Stimulated activated CD4-positive, alpha-beta T cell treated with anti-CD3 and anti-CD28 coated beads, Interleukin-12 subunit alpha, Interleukin-12 subunit beta, amount 100 ng/mL, for 24 hours (primary cell): ENCODE results near the gene MEGF6.

ENCODE experiments used
- DNase-seq, 2 experiments: peaks; one replicate each; pipeline ENCODE4 v3.0.0-alpha.2; 2020; ENCODE audit warnings: low read depth in 2 of 2

The MEGF6 gene

DNA sequence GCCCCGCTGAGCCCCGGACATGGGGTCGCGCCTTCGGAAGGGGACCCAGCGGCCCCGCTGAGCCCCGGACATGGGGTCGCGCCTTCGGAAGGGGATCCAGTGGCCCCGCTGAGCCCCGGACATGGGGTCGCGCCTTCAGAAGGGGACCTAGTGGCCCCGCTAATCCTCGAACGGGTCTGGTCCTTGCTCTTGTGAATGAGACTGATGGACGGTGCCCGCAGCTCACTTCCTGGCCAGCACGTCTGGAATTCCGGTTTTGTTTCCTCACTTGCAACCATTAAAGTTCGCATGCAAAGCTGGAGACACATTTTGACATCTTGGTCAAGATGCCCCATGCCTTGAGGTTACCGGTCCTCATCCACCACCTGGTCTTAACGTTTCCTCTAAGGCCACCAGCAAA lies 33.0 kb upstream of the MEGF6 start:
- no peak for DNase-seq

GRCh38 chr1:3642919-3643675 lies 31.8 kb upstream of the MEGF6 start:
- DNase-seq = no peak

DNA sequence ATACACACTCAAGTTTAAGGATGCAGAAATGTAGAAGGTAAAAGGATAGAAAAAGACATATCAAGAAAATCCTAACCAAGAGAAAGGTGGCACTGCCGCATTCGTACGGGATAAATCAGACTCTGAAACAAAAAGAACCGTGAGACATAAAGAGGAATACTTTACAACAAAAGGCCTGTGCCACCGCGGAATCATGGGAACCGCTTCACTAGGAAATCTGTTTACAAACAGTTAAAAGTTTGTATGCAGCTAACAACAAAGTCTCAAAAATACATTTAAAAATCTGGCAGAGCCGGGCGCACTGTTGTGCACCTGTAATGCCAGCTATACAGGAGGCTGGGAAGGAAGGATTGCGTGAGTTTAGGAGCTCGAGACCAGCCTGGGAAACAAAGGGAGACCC lies 30.5 kb upstream of the MEGF6 start:
- no peak for DNase-seq

DNA sequence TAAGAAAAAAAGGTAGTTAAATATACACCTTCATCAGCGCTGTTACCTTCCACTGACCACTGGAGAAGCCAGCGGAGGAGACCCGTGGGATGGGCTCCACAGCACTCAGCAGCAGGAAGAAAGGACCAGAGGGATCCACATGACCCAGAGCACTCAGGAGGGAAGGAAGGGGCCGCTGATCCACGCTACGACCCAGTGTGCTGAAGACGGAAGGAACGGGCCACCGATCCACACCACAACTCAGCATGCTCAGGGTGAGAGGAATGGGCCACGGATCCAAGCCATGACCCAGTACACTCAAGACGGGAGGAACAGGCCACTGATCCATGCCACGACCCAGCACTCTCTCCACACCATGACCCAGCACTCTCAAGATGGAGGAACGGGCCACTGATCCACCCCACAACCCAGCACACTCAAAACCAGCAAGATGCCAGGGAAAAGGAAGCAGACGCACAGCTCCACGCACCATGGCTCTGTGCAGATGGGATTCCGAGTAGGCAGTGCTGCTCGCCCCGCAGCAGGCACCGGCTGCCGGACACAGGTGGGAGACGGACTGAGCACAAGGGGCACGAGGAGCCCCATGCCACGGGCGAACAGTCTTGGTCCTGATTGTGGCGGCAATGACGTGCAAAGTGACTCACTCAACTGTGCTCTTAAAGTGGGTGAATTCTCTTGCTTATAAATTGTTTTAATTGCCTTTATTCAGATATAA lies 29.9 kb upstream of the MEGF6 start:
- no peak for DNase-seq

- DNase-seq = no peak
Observed at GRCh38 chr1:3640121-3640837, 29.0 kb upstream of the MEGF6 start.

- DNase-seq = no peak
Observed at GRCh38 chr1:3639397-3639911, 28.1 kb upstream of the MEGF6 start.

DNA sequence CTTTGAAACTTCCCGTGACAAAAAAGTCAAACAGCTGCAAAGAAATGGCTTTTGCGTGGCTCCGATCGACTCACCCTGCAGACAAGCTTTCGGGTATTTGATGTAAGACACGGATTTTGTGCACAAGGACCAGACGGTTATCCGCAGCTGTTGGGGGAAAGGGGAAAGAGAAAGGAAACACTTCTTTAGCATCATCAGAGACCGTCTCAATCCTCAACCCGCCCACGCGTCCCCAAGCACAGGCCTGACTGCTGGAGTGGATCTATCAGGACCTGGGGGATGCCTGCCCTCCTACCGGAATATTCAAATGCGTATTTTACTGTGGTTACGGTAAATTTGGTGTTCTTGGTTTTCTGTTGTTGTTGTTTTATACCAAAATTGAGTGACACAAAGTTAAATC lies 27.4 kb upstream of the MEGF6 start:
- DNase-seq = no peak

GRCh38 chr1:3638027-3638426 lies 26.7 kb upstream of the MEGF6 start:
- no peak for DNase-seq

DNA sequence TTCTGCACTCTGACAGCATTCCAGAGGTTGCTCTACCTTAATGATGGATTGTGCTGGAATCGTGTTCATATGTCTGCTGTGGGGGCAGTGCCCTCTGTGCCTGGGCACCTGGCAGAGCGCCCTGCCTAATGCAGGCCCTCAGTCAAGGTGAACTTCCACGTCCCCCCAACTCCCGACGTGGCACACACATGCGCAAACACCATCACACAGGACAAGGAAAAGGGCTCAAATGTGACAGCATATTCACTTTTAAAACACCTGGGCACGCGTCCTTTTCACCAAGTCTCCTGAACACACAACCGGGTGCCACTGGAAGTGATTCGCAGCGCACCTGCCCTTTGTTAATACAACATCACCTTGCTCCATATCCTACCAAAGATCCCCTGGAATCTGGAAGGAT lies 25.2 kb upstream of the MEGF6 start:
- no peak for DNase-seq

- DNase-seq = no peak
Observed at GRCh38 chr1:3636080-3636479, 24.8 kb upstream of the MEGF6 start.

DNA sequence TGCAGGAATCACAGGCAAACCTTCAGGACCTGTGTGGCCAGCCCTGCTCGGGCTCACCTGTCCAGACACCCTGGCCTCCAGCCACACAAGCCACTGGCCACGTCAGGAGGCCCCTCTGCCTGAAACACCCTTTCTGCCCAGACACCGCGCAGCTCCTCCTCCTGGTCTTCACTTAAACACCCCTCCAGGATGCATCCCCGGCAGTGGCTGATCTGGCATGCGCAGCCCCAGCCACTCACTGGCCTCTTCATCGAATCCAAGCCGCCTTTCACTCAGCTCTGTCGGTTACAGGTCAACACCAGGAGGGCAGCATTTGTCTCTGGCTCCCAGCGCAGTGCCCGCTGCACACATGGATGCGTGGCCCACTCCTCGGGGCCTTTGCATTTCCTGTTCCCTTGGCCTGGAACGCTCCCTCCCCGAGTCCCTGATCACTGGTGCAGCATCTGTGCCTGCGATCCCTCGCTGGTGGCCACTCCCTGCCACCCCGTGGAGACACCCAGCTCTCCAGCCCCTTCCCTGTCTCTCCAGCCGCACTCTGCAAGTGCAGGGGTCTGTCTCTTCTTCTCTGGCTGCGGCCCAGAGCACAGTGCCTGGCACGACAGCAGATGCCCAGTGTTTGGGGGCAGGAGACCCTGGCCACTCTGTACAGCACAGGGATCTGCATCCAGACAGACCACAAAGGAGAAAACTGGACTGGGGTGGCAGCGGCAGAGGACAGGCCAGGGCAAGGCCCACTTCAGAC lies 22.9 kb upstream of the MEGF6 start:
- DNase-seq = no peak

DNA sequence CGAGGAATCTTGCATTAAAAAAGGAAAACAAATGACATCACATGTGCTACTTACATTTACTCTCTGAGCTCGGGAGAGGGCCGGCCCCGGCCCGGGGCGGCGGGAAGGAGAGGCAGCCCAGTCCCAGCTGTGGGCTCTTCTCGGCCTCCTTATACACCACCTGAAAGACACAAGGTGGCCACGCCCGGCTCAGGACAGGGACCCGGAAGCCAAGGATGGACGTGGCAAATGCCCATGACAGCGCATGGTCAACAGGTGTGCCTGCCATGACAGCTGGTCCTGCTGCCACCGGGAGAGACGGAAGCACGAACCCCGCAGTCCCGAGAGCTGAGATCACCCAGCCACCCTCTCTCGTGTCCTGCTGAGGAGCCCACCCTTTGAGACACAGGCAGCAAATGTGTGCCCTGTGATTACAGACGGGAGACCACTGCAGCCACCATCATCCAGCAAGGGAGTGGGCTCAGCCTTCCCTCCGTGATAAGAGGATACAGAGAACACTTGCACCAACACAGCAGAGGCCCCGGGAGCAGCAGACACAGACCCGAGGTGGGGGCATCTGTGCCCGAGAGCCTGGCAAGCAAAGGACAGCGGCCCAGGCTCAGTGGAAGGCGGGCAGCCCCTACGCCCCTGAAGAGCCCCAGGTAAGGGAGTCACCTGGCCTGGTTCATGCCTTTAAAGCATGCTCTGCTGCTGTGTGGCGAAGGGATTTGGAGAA lies 22.2 kb upstream of the MEGF6 start:
- DNase-seq = no peak

- no peak for DNase-seq
Observed at GRCh38 chr1:3632716-3633343, 21.5 kb upstream of the MEGF6 start.

DNA sequence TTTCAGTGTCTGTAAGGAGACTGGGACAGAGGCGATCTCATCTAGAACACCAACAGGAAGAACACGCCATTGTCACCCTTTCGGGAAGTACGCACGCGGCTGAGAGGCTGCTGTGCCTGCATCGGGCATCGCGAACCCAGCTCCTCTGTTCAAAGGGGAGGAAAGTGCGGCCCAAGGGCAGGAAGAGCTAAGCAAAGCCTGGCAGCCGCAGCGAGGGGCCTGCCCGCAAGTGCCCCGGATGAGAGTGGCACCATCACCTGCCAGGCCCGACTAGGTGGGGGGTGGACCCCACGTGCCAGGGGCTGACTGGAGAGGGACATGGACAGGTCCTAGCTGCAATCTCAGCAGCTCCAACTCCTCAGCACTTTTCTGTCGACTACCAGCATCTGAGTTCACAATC lies 21.0 kb upstream of the MEGF6 start:
- no peak for DNase-seq

DNA sequence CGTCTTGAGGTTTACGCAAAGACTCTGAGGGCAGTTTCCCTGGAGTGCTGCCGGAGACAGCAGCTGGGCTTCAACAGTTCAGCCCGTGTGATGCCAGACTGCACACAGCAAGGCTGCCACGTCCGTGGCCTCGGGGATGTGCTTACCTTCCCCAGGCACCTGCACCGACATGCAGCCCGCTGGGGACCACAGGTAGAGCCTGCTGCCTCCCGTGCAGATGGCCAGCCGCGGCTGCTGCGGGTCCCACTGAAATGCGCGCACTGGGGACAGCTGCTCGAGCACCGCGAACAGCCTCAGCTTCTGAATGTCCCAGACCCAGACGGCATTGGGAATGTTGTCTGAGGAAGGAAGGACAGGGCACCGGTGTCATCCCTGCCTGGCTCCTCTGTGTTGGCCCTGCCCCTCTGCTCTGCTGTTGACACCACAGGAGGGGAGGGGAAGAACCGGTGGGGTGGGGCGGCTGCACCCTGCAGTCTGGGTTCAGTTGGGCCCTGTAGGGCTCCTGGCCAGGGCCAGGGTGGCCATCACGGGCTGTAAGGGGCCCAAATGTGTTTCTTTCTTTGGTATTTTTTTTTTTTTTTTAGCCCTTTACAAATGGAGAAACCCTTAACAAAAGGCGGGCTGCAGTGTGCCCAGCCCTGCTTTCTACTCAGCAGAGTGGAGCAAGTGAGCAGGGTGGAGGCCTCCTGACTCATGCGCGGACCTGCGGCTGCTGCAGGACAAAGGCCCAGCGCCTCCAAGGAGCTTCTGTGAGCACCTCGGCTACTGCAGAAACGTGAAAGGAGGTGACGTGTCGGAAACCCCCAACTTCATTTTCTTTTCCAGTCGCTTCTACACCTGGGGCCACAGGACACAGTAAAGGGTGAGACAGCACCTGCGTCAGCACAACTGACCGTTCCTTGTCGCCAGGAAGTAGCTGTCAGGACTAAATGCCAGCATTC lies 20.3 kb upstream of the MEGF6 start:
- no peak for DNase-seq

- no peak for DNase-seq
Observed at GRCh38 chr1:3630914-3631313, 19.6 kb upstream of the MEGF6 start.

GRCh38 chr1:3630161-3630611 lies 18.9 kb upstream of the MEGF6 start:
- no peak for DNase-seq

DNA sequence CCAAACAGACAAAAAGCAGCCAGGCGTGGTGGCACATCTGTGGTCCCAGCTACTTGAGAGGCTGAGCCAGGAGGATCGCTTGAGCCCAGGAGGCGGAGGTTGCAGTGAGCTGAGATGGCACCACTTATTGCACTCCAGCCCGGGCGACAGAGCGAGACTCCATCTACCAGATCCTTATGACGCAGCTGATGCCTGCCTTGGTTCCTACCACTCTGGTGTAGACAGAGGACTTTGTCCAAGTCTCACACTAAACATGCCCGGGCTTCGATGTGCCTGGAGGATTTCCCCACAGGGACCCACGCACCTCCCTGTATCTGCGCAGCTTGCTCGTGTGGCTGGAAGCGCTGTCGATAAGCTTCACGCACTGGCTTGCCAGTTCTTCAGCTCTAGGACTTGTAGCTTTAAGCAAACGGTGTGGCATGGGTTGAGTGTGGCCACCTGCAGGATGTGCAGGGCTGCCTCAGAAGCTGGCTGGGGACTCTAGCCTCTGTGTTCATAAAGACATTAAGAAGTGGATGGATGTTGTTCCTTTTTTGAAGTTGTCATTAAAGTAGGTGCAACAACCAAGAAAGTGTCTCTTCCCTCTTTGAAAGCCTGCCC lies 18.4 kb upstream of the MEGF6 start:
- DNase-seq = no peak

- DNase-seq = no peak
Observed at GRCh38 chr1:3628445-3628844, 17.1 kb upstream of the MEGF6 start.
